HEK293T (cell line): ENCODE results near the gene SPEF2.

Experiments used
- ARNT ChIP-seq: fragments of 450-650 bp; IDR thresholded peaks from 2 replicates; pipeline ENCODE4 v1.6.1; 2017; ENCODE audit warnings: mild to moderate bottlenecking
- BHLHE40 ChIP-seq: fragments of 450-650 bp; IDR thresholded peaks from 2 replicates; pipeline ENCODE4 v1.6.1; 2016; ENCODE audit warnings: mild to moderate bottlenecking, moderate library complexity, borderline replicate concordance
- ELF4 ChIP-seq: fragments of 450-650 bp; IDR thresholded peaks from 2 replicates; pipeline ENCODE4 v1.6.1; 2017; ENCODE audit warnings: antibody characterized with exemption
- TARDBP ChIP-seq: fragments of 450-650 bp; IDR thresholded peaks from 2 replicates; pipeline ENCODE4 v1.6.1; 2016

DNA sequence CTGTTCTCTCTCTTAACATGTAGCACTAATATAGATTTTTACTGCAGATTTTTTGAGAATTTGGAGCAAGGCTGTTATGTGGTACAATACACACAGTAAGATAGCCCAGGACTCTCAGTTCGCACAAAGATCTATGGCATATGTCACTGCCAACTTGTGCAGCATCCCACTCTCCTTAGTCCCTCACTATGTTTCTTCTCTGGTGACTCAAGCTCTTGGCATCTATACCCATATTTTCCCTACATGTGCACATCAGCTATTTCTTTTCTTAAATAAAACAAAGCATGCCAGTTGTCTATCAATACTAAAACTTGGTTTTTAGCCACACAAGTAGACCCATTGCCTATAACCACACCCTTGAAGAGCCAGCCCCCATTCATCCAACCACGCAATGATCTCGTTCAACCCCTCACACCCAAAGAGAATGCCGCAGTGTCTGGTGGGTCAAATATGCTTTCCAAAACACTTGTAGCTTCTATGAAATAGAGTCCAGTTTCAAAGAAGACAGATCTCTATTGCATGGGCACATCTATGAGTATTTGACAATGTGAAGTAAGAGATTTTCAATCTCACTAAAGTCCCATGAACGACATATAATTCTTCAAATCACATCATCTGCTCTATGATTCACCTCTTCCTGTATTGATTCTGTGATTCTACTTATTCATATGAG lies 220.8 kb downstream of the SPEF2 start:
- TF ChIP-seq TARDBP (no peak), ARNT (no peak), BHLHE40 (no peak), ELF4 (no peak)
